ENCODE measurements around the gene PODXL2.

PODXL2 gene

DNA sequence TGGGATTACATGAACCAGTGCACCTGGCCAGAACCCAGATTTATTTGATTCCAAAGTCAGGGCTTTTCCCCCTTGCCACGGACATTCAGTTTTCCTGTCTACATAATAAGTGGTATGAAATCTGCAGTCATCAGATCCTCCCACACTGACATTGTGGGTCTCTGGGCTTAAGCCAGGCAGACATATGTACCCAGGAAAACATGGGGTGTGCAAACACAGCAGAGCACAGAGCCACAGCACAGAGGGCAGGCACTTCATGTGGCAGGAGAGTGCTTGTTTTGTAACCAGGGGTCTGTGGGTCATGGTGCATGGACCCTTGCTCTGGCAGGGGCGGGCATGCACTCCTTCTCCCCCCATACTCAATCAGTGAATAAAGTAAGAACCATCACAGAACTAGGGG is 37.7 kb downstream of the PODXL2 start:
- Histone ChIP-seq H3K27me3 (ENCODE audit: control insufficient read depth, insufficient read depth, low read length) (no peaks in the 10 kb centered on the region), H3K4me1 (ENCODE audit: control insufficient read depth, insufficient read depth, low read length) (peaks cover 3% of the 10 kb centered on the region), H3K4me3 (ENCODE audit: low read length) (no peak overlapping the region), H3K4me2 (ENCODE audit: low read length) (no peak overlapping the region), H3K36me3 (ENCODE audit: insufficient read depth, low read length) (no peaks in the 10 kb centered on the region), H3K9me3 (replicated peaks; ENCODE audit: low read length) (no peaks in the 10 kb centered on the region), H3K9ac (ENCODE audit: low read depth, low read length) (no peak overlapping the region)

DNA sequence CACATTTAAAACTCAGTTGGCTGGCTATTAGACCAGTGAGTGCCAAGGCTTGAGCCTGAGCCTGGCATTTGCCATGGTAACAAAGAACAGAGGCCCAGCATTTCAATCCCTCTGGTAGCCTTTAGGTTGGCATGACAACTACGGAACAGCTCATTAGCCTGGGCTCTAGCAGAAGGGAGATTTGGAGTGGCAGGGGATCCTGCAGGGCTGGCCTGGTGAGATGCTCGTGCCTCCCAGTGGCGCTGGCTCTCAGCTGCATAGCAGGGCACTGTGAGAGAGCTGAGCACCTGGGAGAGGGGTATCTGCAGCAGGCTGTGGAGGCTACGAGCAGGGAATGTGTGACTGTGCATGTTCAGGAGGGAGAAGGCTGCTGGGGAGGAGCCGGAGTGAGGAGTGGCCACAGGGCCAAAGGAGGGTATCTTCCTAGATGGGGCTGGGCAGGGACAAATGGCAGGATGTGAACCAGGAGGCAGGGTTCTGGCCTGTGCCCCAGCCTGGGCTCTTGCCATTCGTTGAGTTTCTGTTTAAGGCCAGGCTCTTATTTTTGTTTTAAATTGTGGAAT is 38.2 kb downstream of the PODXL2 start:
- H3K4me3 ChIP-seq (ENCODE audit: low read length) = no peak overlapping the region
- H3K4me2 ChIP-seq (ENCODE audit: low read length) = no peak overlapping the region
- no peak overlapping the region for H3K9ac ChIP-seq (ENCODE audit: low read depth, low read length)
- no peaks in the 10 kb centered on the region for H3K9me3 ChIP-seq (replicated peaks; ENCODE audit: low read length)
- no peaks in the 10 kb centered on the region for H3K27me3 ChIP-seq (ENCODE audit: control insufficient read depth, insufficient read depth, low read length)
- H3K4me1 ChIP-seq (ENCODE audit: control insufficient read depth, insufficient read depth, low read length) = peaks cover 9% of the 10 kb centered on the region
- no peaks in the 10 kb centered on the region for H3K36me3 ChIP-seq (ENCODE audit: insufficient read depth, low read length)

DNA sequence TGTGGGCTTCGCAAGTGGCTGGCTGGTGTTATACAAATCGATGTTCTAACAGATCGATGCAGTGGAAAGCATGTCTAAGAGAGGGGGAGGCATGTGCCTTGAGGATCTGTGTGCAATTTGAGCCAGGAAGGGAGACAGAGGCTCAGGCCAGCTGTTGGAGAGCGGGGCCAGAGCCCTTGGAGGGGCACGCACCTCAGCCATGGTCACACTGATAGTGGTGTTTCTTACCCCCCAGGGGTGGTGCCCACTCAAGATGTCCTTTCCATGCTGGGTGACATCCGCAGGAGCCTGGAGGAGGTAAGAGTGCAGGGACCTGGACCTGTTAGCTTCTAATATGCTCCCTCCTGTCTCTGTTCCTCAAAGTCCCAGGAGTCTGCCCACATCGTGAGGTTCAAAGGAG is 39.9 kb downstream of the PODXL2 start:
- Histone ChIP-seq H3K4me1 (ENCODE audit: control insufficient read depth, insufficient read depth, low read length) (peaks cover 10% of the 10 kb centered on the region), H3K36me3 (ENCODE audit: insufficient read depth, low read length) (no peaks in the 10 kb centered on the region), H3K9ac (ENCODE audit: low read depth, low read length) (no peak overlapping the region), H3K4me3 (ENCODE audit: low read length) (no peak overlapping the region), H3K27me3 (ENCODE audit: control insufficient read depth, insufficient read depth, low read length) (no peaks in the 10 kb centered on the region), H3K4me2 (ENCODE audit: low read length) (no peak overlapping the region), H3K9me3 (replicated peaks; ENCODE audit: low read length) (no peaks in the 10 kb centered on the region)

DNA sequence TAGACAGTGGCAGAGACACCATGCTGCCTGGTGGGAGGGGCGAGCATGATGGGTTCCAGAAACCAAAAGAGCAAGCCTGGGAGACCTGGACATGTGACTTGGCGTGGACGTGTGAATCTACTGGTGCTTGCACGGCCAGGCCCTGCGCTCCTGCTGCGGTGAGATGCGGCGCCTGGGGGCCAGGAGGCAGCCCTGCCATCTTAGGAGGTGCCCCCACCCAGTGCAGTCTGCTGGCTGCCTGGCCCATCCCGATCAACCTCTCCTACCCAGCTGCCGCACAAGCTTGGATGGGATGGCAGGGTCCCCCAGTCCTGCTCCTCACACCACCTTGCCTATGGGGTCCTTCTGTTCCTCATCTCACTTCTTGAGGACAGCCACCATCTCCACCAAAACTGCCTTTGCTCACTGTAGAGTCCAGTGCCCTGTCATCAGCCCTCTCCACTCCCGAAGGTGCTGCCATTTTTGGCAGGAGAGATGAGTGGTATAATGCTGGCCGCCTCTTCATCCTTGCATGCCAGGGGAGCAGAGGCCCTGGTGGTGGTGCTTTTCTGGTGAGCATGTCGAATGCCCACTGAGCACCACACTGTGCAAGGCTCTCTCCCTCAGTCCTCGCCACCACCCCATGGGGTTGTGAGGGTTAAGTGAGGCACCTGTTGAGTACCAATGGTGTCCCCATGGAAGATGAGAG is 40.7 kb downstream of the PODXL2 start:
- H3K9ac ChIP-seq (ENCODE audit: low read depth, low read length) = no peak overlapping the region

DNA sequence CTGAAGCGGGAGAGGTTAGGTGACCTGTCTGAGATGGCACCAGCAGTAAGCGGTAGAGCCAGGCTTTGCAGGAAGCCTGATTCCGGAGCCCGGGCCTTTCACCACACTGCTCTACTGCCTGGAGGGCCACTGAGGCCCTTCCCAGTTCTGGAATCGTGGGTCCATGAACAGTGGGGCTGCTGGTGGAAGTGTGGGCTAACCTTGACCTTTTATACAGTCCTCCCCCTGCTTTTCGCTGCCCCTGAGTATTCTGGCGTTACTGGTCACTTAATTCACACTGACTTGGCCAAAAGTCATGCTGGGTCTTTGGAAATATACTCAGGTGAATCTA is 41.2 kb downstream of the PODXL2 start:
- Histone ChIP-seq H3K9me3 (replicated peaks; ENCODE audit: low read length) (no peaks in the 10 kb centered on the region), H3K4me1 (ENCODE audit: control insufficient read depth, insufficient read depth, low read length) (peaks cover 10% of the 10 kb centered on the region)

More for the DNA sequence above, 40.7 kb downstream of the PODXL2 start:
- no peak overlapping the region for H3K4me2 ChIP-seq (ENCODE audit: low read length)
- H3K4me1 ChIP-seq (ENCODE audit: control insufficient read depth, insufficient read depth, low read length) = peaks cover 10% of the 10 kb centered on the region
- no peaks in the 10 kb centered on the region for H3K9me3 ChIP-seq (replicated peaks; ENCODE audit: low read length)
- no peaks in the 10 kb centered on the region for H3K36me3 ChIP-seq (ENCODE audit: insufficient read depth, low read length)
- H3K27me3 ChIP-seq (ENCODE audit: control insufficient read depth, insufficient read depth, low read length) = no peaks in the 10 kb centered on the region
- H3K4me3 ChIP-seq (ENCODE audit: low read length) = no peak overlapping the region

DNA sequence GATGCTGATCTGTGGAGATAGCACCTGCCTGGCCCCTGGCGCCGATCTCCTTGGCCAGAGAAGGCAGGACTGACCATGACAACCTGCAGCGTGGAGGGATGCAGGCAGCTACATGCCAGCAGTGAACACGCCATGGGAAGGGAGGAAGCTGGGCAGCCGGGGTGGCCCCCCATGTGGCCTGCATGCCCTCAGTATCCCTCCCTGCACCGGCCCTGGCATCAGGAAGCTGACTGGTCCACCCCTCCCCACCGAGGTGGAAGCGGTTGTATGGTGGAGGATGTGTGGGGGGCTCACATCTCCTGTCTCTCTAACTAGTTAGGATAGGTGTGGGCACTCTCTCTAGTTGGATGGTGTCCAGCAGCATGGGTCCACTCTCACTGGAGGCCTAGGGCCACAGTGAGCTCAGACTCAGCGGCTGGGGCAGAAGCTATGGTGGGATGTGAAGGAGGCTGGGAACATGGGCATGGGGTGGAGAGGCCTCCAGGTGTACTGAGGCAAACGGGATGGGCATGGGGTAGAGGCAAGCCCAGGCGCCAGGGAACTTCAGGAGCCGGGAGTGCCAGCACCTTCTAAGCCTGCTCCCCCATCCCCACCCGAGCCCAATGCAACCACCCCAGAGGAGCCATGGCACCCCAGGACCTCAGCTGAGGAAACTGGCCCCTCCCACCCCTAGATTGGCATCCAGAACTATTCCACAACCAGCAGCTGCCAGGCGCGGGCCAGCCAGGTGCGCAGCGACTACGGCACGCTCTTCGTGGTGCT is 42.0 kb downstream of the PODXL2 start:
- peaks cover 10% of the 10 kb centered on the region for H3K4me1 ChIP-seq (ENCODE audit: control insufficient read depth, insufficient read depth, low read length)
- H3K27me3 ChIP-seq (ENCODE audit: control insufficient read depth, insufficient read depth, low read length) = no peaks in the 10 kb centered on the region
- H3K4me3 ChIP-seq (ENCODE audit: low read length) = no peak overlapping the region
- H3K9ac ChIP-seq (ENCODE audit: low read depth, low read length) = no peak overlapping the region
- no peak overlapping the region for H3K4me2 ChIP-seq (ENCODE audit: low read length)
- H3K36me3 ChIP-seq (ENCODE audit: insufficient read depth, low read length) = no peaks in the 10 kb centered on the region
- H3K9me3 ChIP-seq (replicated peaks; ENCODE audit: low read length) = no peaks in the 10 kb centered on the region

More for the DNA sequence above, 41.2 kb downstream of the PODXL2 start:
- no peak overlapping the region for H3K4me2 ChIP-seq (ENCODE audit: low read length)
- H3K4me3 ChIP-seq (ENCODE audit: low read length) = no peak overlapping the region
- H3K27me3 ChIP-seq (ENCODE audit: control insufficient read depth, insufficient read depth, low read length) = no peaks in the 10 kb centered on the region
- H3K9ac ChIP-seq (ENCODE audit: low read depth, low read length) = no peak overlapping the region
- no peaks in the 10 kb centered on the region for H3K36me3 ChIP-seq (ENCODE audit: insufficient read depth, low read length)

DNA sequence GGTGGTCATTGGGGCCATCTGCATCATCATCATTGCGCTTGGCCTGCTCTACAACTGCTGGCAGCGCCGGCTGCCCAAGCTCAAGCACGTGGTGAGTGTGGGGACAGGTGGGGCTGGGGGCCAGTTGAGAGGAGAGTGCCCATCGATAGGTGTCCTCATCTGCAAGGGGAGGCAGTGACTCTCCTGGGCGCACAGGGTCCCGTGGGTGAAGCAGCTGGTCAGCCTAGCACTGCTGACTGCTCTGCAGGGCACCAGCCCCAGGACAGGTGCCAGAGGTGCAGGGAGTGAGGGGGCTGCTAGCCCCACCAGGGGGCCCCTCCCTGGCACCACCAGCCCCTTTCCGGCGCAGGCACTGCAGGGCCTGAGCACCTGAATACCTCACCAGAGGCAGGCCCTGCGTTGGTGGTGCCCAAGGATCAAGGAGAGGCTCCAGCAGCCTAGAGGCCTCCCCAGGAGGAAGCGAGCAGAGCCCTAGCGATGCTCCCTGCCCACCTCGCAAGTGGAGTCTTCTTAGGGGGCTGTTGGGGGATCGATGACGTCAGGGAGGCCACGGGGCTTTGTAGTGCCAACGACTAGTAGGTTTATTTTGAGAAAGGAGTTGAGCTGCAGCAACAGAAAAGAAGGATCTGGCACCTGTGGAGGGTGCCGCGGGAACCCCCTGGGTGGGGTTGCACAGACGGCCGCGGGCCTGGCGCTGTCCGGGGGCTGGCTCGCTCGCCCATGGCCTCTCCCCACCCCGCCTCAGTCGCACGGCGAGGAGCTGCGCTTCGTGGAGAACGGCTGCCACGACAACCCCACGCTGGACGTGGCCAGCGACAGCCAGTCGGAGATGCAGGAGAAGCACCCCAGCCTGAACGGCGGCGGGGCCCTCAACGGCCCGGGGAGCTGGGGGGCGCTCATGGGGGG is 42.8 kb downstream of the PODXL2 start:
- Histone ChIP-seq H3K27me3 (ENCODE audit: control insufficient read depth, insufficient read depth, low read length) (no peaks in the 10 kb centered on the region), H3K9me3 (replicated peaks; ENCODE audit: low read length) (no peaks in the 10 kb centered on the region), H3K4me1 (ENCODE audit: control insufficient read depth, insufficient read depth, low read length) (peaks cover 10% of the 10 kb centered on the region), H3K9ac (ENCODE audit: low read depth, low read length) (peak overlapping the region; percentile 98), H3K4me2 (ENCODE audit: low read length) (peak overlapping the region; percentile 98), H3K4me3 (ENCODE audit: low read length) (peak overlapping the region; percentile 80), H3K36me3 (ENCODE audit: insufficient read depth, low read length) (peaks cover 7% of the 10 kb centered on the region)

DNA sequence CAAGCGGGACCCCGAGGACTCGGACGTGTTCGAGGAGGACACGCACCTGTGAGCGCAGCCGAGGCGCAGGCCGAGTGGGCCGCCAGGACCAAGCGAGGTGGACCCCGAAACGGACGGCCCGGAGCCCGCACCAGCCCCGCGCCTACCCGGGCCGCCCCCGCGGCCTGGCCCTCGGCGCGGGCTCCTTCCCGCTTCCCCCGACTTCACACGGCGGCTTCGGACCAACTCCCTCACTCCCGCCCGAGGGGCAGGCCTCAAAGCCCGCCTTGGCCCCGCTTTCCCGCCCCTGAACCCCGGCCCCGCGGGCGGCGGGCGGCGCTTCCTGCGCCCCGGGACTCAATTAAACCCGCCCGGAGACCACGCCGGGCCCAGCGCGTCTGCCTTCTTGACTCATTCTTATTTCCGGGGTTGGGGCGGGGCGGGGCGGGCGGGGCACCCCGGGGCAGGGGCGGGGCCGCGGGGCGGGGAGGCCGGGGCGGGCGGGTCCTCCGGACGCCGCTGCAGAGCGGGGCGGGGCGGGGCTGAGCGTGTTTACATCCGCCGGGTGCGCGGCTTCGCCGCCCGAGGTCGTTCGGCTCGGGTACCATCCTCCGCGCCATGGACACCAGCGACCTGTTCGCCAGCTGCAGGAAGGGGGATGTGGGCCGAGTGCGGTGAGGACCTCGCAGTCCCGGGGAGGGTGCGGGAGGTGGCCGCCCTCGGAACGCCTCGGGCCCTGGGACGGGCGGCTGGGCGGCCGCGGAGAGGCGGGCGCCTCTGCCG is 43.6 kb downstream of the PODXL2 start, which contains the start of gene ABTB1:
Gene ABTB1, plus strand, starts transcription at position 524 of the 762 bp plus-strand sequence. Its CDS starts 74 bp downstream, at position 598.
- Histone ChIP-seq H3K36me3 (ENCODE audit: insufficient read depth, low read length) (peaks cover 12% of the 10 kb centered on the region), H3K4me1 (ENCODE audit: control insufficient read depth, insufficient read depth, low read length) (peaks cover 10% of the 10 kb centered on the region), H3K27me3 (ENCODE audit: control insufficient read depth, insufficient read depth, low read length) (no peaks in the 10 kb centered on the region), H3K9me3 (replicated peaks; ENCODE audit: low read length) (no peaks in the 10 kb centered on the region), H3K4me3 (ENCODE audit: low read length) (peak within 1 kb of the TSS; percentile 99), H3K4me2 (ENCODE audit: low read length) (peak within 1 kb of the TSS; percentile 98), H3K9ac (ENCODE audit: low read depth, low read length) (peak within 1 kb of the TSS; percentile 98)

DNA sequence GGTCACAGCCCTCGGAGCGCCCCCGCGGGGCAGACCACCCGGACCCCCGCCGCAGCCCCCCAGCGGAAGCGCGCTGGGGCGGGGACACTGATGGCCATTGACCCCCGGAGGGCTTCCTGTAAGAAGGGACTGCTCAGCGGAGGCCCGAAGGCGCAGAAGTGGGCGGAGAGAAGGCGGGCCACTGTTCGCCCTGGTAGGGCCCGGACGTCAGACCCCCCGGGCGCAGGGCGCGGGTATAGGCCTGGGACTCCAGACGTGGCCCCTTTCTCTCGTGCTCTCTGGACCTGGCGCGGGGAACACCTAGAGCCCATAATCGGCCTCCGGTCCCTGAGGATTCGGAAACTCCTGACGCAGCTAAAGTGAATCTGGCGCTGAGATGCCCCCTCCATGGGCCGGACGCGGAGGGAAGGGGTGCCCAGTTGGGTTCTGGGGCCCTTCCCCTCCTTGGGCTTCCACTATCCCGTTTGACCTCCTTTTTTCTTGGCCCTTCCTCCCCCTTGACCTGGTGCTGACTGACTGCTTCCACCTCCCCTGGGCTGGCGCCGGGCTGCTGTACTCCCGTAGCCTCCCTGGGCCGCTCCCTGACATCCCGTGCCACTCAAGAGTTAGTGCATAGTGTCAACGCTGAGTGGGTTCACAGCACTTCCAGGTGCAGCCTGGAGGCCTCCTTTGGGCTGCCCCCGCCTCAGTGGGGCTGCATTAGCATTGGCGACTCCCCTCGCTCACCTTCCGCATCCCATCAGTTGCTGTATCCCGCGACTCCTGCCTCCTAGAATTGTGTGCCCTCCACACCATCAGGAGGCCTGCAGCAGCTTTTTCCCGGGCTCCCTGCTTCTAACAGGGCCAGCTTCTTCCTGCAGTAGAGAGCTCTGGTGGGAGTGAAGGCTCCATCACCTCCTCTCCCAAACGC is 44.5 kb downstream of the PODXL2 start:
- H3K36me3 ChIP-seq (ENCODE audit: insufficient read depth, low read length) = peaks cover 12% of the 10 kb centered on the region
- H3K4me3 ChIP-seq (ENCODE audit: low read length) = peak overlapping the region; percentile 99

More for the DNA sequence above, 44.5 kb downstream of the PODXL2 start:
- no peaks in the 10 kb centered on the region for H3K27me3 ChIP-seq (ENCODE audit: control insufficient read depth, insufficient read depth, low read length)
- no peaks in the 10 kb centered on the region for H3K9me3 ChIP-seq (replicated peaks; ENCODE audit: low read length)
- peak overlapping the region; percentile 92 for H3K9ac ChIP-seq (ENCODE audit: low read depth, low read length)
- H3K4me2 ChIP-seq (ENCODE audit: low read length) = peak overlapping the region; percentile 93
- H3K4me1 ChIP-seq (ENCODE audit: control insufficient read depth, insufficient read depth, low read length) = peaks cover 10% of the 10 kb centered on the region
